Smooth muscle cell (in vitro differentiated cells): ENCODE results near the gene TMEM131. TPM values are rescaled to one million over a fixed set of nuclear protein-coding genes. Genes with fewer than 3 reads are reported as not detected.

Experiments used
- DNase-seq: peaks from one replicate; lab custom pipeline; 2025; ENCODE audit not compliant: unreplicated experiment; lab: John Stamatoyannopoulos, UW
- H2AFZ ChIP-seq: fragments of 200-600 bp; sonication (generic); 2 replicates; pipeline ENCODE4 v1.6.0; 2016; ENCODE audit warnings: antibody characterized with exemption, low read depth, mild to moderate bottlenecking
- H3F3A ChIP-seq: fragments of 200-600 bp; sonication (generic); 2 replicates; pipeline ENCODE4 v1.6.0; 2017; ENCODE audit warnings: antibody characterized with exemption, low read depth
- H3K27ac ChIP-seq: fragments of 200-600 bp; sonication (generic); 2 replicates; pipeline ENCODE4 v1.5.1; 2016; ENCODE audit warnings: low read depth, mild to moderate bottlenecking
- H3K27me3 ChIP-seq: fragments of 200-600 bp; sonication (generic); 2 replicates; pipeline ENCODE4 v1.6.1; 2016; ENCODE audit warnings: low read depth, mild to moderate bottlenecking
- H3K36me3 ChIP-seq: fragments of 200-600 bp; sonication (generic); 2 replicates; pipeline ENCODE4 v1.5.1; 2016; ENCODE audit warnings: low read depth
- H3K4me1 ChIP-seq: fragments of 200-600 bp; sonication (generic); 2 replicates; pipeline ENCODE4 v1.5.1; 2016; ENCODE audit warnings: low read depth
- H3K4me2 ChIP-seq: fragments of 200-600 bp; sonication (generic); 2 replicates; pipeline ENCODE4 v1.6.0; 2016; ENCODE audit warnings: mild to moderate bottlenecking
- H3K4me3 ChIP-seq: fragments of 200-600 bp; sonication (generic); 2 replicates; pipeline ENCODE4 v1.5.1; 2016; ENCODE audit warnings: mild to moderate bottlenecking
- H3K79me2 ChIP-seq: fragments of 200-600 bp; sonication (generic); 2 replicates; pipeline ENCODE4 v1.6.0; 2016; ENCODE audit warnings: low read depth, mild to moderate bottlenecking
- H3K9ac ChIP-seq: fragments of 200-600 bp; sonication (generic); 2 replicates; pipeline ENCODE4 v1.6.0; 2016; ENCODE audit warnings: low read depth
- H3K9me3 ChIP-seq: fragments of 200-600 bp; sonication (generic); replicated peaks from 2 replicates; pipeline ENCODE4 v1.5.1; 2016; ENCODE audit warnings: low read depth
- H4K20me1 ChIP-seq: fragments of 200-600 bp; sonication (generic); 2 replicates; pipeline ENCODE4 v1.6.0; 2016; ENCODE audit warnings: low read depth
- CTCF ChIP-seq: fragments of 200-600 bp; sonication (generic); IDR thresholded peaks from 2 replicates; pipeline ENCODE4 v1.5.1; 2017; ENCODE audit warnings: borderline replicate concordance, mild to moderate bottlenecking, antibody characterized with exemption; ENCODE audit not compliant: insufficient read depth, poor library complexity, severe bottlenecking
- WGBS: methylation state at CpG from one replicate; pipeline ENCODE4 v1.1.7; 2016; ENCODE audit warnings: low lambda C conversion rate; 5-methylcytosine and 5-hydroxymethylcytosine counted together
- polyA plus RNA-seq: library from polyadenylated mRNA; unstranded; fragments of >200 nt; fragmentation: Nextera tagmentation; extraction: Ambion mirVana; gene quantifications from 2 replicates; pipeline ENCODE4 v1.2.1, GENCODE V29; 2016
- total RNA-seq: library from RNA; depleted of rRNA; stranded (reverse); fragments of >200 nt; gene quantifications from 2 replicates; pipeline ENCODE4 v1.2.3, GENCODE V29; 2014

The TMEM131 gene
- total and polyA plus RNA-seq, 2 experiments from 2014 or later, result 16.7 to 32.3 TPM

- H3K27ac ChIP-seq, result peak overlapping the region; percentile 96
- peak overlapping the region; percentile 70 for H3K4me2 ChIP-seq
- peak overlapping the region; percentile 79 for H3K9ac ChIP-seq
- no peak for TF ChIP-seq CTCF
- H3K79me2 ChIP-seq, result peaks cover 25% of the 10 kb centered on the region
- no peak overlapping the region for H2AFZ ChIP-seq
- peaks cover 13% of the 10 kb centered on the region for H4K20me1 ChIP-seq
- H3K9me3 ChIP-seq, result no peaks in the 10 kb centered on the region
- no peaks in the 10 kb centered on the region for H3K36me3 ChIP-seq
- WGBS, result 60% methylated on average over 6 of the region's 6 CpGs
- no peak overlapping the region for H3K4me3 ChIP-seq
- no peaks in the 10 kb centered on the region for H3K27me3 ChIP-seq
- peaks cover 23% of the 10 kb centered on the region for H3F3A ChIP-seq
- DNase-seq, result no peak
- H3K4me1 ChIP-seq, result peaks cover 20% of the 10 kb centered on the region
Measured at GRCh38 chr2:97869722-97870346, 125.9 kb downstream of the TMEM131 start.

GRCh38 chr2:97868986-97869721 is 126.6 kb downstream of the TMEM131 start:
- H3K27me3 ChIP-seq, result no peaks in the 10 kb centered on the region
- H3F3A ChIP-seq, result peaks cover 23% of the 10 kb centered on the region
- H3K79me2 ChIP-seq, result peaks cover 28% of the 10 kb centered on the region
- H3K36me3 ChIP-seq, result no peaks in the 10 kb centered on the region
- peak overlapping the region; percentile 70 for H3K4me2 ChIP-seq
- no peak for DNase-seq
- TF ChIP-seq CTCF, result no peak
- WGBS, result 37% methylated on average over 5 of the region's 5 CpGs
- no peak overlapping the region for H3K4me3 ChIP-seq
- no peaks in the 10 kb centered on the region for H3K9me3 ChIP-seq
- H4K20me1 ChIP-seq, result peaks cover 13% of the 10 kb centered on the region
- H3K4me1 ChIP-seq, result peaks cover 20% of the 10 kb centered on the region
- peak overlapping the region; percentile 96 for H3K27ac ChIP-seq
- H2AFZ ChIP-seq, result no peak overlapping the region
- H3K9ac ChIP-seq, result peak overlapping the region; percentile 79

GRCh38 chr2:97863829-97864228 is 131.9 kb downstream of the TMEM131 start:
- H3F3A ChIP-seq, result peaks cover 7% of the 10 kb centered on the region
- H4K20me1 ChIP-seq, result peaks cover 6% of the 10 kb centered on the region
- H2AFZ ChIP-seq, result no peak overlapping the region
- WGBS, result 94% methylated on average over 3 of the region's 3 CpGs
- no peak overlapping the region for H3K27ac ChIP-seq
- H3K36me3 ChIP-seq, result peaks cover 5% of the 10 kb centered on the region
- TF ChIP-seq CTCF, result no peak
- H3K9me3 ChIP-seq, result no peaks in the 10 kb centered on the region
- no peak overlapping the region for H3K4me3 ChIP-seq
- H3K79me2 ChIP-seq, result peaks cover 37% of the 10 kb centered on the region
- H3K4me1 ChIP-seq, result peaks cover 2% of the 10 kb centered on the region
- no peak overlapping the region for H3K4me2 ChIP-seq
- H3K9ac ChIP-seq, result no peak overlapping the region
- no peaks in the 10 kb centered on the region for H3K27me3 ChIP-seq
- no peak for DNase-seq
